ENCODE measurements around the gene COQ9.
A peak's percentile ranks its signal among the peaks of the same experiment; 100 is the strongest.

COQ9 gene

DNA sequence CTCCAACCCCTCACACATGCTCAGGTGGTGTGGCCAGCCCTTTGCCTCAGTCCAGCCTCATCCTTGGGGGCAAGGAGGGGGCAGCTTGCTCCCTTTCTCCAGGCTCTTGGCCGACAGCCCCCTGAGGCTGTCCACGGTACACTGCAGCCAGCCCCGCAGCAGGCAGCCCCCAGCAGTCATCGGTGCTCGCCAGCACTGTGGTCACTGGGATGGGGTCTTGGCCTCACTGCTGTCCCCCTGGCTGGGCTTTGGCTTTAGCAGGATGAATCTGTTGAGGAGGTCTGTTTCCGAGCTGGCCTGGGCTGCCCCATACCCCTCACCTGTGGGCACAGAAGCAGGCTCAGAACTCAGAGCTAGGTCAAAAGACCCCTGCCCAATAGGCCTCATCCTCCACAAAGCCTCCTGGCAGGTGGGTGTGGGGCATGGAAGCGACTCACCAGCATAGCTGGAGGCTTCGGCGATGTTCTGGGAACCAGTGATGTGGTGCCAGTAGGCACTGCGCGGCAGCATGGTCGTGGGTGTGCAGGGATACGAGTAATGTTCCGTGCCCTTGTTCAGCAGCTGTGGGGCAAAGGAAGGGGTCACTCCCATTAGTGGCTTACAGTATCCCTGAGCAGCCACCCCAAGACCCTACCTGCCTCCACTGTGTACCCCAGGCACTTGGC, 26.0 kb downstream of the COQ9 start:
- no peak for DNase-seq (ENCODE audit: low spot score)

- DNase-seq (ENCODE audit: low spot score), result no peak
Observed at GRCh38 chr16:57473906-57474305, 26.6 kb downstream of the COQ9 start.

DNA sequence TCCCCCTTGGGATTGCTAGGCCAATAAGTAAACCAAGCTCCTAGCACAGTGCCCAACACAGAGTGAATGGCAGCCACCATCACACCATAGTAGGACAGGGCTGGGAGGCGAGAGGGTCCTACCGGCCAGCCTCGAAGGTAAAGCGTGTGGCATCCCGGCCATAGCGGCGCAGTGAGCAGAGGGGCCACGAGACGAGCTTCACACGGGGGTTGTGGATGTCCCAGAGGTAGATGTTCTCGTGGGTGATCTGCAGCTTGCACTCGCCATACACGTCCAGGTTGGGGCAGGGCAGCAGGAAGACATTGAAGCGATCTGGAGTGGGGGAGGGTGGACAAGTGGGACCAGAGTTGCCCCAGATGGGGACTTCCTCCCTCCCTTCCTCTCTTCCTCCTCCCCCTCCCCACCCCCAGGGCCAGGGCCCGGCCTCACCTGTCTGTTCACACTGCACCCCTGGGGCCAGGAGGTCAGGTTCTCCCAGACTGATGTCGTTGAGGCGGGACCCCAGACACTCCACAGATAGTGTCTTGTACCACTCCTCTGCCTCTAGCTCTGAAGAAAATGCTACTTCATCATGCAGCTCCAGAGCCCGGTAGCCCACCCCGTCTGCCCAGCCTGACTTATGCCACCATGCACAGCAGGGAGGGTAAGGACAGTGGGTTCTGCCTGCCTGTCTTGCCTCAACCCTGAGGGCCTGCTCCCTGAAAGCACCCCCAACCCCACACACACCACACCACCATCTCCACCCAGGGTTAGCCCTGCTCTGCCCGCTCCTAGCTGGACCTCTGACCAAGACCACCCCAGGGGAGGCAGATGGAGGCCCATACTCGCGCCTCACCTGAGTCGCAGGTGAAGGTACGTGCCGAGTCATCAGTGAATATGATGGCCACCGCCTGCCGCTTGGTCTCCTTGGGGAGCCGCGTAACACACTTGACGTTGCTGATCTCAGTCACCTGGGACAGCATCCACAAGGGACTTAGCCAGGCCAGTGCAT, 27.7 kb downstream of the COQ9 start:
- DNase-seq (ENCODE audit: low spot score), result no peak

DNA sequence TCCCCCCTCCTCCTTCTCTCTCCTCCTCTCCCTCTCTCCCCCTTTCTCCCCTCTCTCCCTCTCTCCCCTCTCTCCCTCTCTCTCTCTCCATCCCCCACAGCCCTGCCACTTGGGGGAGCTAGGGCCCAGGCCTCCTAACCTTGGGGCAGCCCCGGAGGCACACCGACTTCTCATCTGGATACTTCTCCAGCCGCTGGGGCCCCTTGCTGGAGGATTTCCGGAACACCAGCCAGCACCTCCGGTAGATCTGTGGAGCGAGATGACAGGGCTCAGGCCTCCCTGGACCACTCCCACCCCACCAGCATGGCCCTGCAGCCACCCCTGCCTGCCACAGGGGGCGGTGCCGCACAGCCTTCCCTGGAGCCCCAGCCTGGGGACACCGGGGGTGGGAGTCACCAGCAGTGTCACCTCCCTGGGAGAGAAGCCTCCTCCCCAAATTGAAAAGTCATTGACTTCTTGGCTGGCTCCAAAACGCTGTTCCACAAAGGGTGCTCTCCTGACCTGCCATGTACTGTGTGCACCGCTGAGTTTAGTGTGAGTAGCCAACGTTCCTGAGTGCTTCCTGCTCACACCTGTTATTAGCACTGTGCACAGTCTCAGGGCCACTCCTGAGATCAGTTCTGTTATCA, 28.5 kb downstream of the COQ9 start:
- peak; percentile 85 for DNase-seq (ENCODE audit: low spot score)

DNA sequence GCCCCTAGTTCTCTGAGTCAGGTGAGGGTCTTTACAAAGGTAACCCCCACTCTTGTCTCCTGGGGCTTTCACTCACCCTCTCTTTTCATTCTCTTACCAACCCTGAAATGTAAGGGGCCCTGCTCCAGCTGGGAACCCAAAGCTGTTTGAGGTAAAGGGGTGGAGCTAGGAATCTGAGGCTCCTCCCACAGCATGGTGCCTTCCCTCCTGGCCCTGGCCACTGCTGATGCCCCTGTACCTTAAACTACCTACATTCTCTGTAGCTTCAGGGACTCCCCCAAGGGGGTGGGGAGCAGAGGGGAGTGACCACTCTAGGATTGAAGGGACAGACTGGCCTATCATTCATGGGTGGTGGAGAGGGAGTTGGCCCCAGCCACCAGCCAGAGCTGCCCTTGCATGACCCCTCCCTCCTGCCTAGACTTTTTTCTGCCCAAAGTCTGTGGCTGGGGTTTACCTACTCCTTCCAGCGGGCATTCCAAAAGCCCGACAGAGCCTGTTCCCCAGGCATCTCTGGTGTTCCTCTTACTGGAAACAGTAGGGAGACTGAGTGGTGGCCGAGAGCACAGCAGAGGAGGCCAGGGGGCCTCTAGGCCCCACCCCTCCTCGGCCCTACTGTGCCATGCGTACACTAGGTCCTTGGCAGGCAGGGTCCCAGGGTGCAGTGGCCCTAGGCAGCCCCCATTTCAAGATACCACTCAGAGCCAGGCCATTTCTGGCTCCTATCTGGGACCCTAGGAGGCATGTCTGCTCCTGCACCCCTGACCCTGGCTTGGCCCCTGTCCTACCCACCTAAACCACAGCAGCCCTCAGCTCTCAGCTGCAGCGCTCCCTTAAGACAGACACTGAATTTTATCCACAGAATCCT, 29.5 kb downstream of the COQ9 start:
- no peak for DNase-seq (ENCODE audit: low spot score)

DNA sequence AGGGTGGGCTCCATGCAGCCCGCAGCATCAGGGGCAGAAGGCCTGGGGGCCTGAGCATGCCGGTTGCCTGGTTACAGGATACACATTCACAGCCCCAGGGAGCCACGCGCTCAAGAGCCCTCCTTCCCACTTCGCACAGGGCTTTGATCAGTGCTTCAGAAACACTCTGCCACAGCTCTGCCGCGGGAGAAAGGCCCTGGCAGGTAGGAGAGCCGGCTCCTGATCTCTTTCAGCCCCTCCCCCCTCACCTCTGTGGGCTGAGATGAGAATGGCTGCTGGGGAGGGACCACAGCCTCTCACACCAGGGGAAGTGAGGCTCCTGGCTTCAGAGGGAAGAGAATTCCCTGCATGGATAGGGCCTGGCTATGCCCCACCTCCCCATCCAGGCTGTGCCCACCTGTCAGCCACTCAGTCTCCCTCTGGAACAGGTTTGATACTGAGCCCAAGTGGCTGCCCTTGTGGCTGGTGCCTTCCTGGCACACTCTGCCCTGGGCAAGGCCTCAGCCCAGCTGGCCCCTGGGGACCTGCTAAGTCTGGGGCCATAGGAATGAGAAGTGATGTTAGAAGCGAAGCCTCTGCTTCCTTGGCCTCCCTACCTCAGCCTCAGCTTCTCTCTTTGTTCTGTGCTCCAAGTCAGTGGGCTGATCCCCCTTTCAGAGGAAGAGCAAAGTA, 30.4 kb downstream of the COQ9 start:
- DNase-seq (ENCODE audit: low spot score), result no peak

GRCh38 chr16:57478396-57479204, 31.3 kb downstream of the COQ9 start:
- DNase-seq (ENCODE audit: low spot score), result no peak

- DNase-seq (ENCODE audit: low spot score), result peak; percentile 84
Observed at GRCh38 chr16:57479205-57479975, 32.1 kb downstream of the COQ9 start.

DNA sequence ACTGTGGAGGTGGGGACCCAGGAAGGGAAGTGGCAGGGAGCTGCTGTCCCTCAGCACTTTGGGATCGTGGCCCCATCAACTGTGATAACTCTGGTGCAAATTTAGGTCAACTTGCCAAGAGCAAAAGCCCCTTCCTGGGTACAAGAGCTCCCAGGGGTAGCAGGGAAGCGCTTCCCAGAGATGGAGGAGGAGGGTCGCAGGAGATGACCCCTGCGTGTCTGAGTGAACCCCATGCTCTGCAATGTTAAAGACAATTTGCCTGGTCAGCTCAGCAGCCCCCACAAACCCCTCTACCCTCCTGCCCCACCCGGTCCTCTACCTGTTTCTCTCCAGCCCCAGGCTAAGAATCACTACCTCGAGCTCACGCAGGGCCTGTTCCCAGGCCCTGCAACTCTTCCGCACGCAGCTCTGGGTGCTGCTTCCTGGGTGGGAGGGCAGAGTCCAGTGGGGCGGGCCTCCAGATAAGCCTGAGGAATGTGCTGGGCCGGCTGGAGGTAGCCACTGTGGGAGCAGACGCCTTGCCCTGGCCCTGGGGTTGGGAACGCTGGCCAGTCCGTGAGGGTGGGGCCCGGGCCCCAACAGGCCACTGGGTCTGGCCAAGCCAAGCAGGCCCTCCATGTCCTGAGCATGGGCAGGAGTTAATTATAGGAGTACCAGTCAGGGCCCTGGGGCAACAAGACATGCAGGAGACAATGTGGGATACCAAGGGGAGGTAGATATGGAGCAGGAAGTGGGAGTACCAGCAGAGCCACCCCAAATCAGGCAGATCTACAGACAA, 32.9 kb downstream of the COQ9 start:
- DNase-seq (ENCODE audit: low spot score), result peak; percentile 68

DNA sequence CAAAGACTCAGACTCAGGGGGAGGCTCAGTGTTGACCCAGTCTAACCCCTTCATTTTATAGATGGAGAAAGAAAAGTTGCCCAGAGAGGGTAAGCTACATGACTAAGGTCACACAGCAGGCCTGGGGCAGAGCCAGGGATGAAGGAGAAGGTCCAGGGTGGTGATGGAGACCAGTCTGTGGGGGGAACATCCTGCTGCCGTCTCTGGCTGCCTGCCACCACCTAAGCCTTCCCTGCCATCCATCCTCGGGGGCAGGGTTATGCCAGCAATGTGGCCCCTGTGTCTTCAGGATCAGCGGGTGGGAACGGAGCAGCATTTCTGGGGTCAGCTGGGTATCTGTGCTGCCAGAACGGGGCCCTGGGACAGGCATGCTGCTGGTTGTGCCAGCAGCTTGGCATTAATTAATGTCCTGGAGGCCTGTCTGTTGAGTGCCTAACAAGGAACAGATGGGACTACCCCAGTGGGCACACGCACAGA, 33.5 kb downstream of the COQ9 start:
- DNase-seq (ENCODE audit: low spot score), result no peak

DNA sequence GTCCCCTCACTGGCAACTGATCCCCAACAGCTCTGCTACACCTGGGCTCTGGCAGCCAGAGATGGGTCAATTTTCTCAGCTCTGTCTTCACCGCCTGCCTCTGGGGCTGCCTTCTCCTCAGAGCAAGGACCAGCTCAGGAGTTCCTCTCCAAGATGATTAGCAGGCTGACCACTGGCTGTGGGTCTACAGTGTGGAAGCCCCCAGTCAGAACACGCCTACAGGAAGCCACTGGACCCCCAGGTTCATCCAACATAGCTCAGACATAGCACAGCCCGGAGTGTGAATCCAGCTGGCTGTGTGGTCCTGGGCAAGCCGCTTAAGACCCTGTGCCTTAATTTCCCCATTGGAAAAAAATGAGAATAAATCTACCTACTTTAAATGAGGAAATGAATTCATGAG, 34.1 kb downstream of the COQ9 start:
- no peak for DNase-seq (ENCODE audit: low spot score)

- no peak for DNase-seq (ENCODE audit: low spot score)
Observed at GRCh38 chr16:57482845-57483545, 35.7 kb downstream of the COQ9 start.

DNA sequence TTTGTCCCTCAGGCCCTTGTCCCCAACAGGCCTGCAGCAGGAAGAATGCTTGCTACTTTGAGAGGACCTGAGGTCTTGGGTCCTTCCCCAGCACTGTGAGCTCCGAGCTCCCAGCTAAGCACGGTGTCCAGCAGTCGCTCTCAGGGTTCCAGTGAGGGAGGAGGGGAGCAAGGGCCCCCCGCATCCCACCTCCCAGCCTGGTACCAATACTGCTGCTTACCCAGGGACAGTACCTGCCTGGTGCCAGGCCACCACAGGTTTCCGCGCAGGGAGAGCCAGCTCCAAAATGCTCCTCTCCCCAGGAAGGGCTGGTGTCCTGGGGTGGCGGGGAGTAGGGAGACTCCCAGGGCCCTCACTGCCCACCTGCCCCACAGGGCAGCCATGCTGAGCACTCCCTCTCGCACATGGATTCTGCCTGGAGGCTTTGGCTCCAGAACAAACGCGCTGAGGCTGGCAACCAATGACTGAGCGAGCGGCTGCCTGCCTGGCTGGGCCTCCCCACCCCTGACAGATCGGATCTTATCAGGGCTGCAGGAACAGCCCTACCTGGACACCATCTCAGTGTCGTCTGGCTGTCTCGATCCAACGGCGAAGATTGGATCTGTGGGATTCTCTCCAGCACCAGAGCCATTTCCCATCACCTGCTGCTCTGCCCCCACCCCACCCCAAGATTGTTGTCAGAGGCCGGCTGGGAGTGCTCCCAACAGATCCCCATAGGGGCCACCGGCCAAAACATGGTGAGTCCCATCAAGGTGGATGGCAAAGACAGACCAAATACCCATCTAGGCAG, 36.6 kb downstream of the COQ9 start:
- DNase-seq (ENCODE audit: low spot score), result no peak

DNA sequence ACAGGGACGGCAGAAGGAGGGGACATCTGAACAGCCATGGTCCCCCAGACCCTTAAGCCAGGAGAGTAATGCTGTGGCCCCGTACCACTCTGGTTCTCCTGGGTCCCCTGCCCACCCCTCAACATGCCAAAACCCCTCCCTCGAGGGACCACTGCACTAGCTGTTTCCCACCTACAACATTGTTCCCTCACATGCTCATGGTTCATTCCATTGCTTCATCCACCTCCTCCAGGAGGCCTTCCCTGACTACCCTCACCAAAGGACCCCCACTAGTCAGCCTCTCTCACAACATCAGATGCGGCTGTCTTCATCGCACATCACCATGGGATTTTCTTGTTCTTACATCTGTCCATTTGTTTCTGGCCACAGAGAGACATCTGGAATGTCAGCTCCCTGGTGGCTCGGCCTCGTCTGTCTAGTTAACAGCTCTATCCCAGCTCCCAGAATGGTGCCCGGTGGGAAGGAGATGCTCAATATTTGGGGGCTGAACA, 37.3 kb downstream of the COQ9 start:
- DNase-seq (ENCODE audit: low spot score), result no peak

DNA sequence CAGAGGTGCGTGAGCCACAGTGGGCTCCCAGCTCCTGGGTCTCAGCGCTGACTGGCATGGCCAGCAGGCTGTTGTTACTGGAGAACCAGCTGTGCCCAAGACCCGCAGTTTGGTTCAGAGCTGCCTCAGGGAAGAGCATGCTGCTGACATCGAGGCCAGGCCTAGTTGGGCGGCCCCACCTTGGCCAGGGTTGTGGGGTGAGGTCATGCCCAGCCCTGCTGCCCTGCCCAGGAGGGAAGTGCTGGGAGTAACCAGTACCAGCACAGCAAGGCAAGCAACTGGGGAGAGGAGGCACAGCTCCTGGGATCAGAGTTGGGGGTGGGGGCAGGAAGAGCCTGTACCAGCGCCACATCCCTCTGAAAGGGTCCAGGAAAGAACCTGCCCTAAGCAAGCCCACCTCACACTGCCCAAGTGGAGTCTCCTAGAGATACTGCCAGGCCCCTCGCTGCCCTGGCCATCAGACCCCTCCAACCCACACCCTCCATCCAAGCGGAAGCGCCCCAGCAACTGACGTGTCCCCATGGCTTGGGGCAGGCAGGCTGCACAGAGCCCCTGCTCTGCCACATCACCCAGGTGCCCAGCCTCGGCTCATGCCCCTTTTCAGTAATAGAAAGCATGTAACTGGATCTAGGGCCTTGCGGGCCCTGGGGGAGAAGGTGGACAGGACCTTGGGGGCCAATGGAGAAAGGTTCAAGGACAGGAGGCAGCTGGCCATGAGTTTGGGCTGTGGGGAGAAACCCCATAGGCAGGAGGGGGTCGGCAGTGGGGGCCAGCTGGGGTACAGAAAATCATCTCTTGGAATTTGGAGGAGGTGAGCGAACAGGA, 38.0 kb downstream of the COQ9 start:
- no peak for DNase-seq (ENCODE audit: low spot score)
